SK-N-SH treated with all-trans-retinoic acid at 6 μM for 48 hours (cell line): ENCODE measurements around the gene PDCD4.

Source experiments
- ATAC-seq: fragments of 200-7000 bp; cut with Tn5 transposase; 3 replicates; pipeline ENCODE4 v1.9.1; 2020; ENCODE audit warnings: mild to moderate bottlenecking, moderate library complexity
- ARNTL ChIP-seq: fragments of 450-650 bp; formaldehyde crosslinking; IDR thresholded peaks from 2 replicates; pipeline ENCODE4 v1.5.0; 2020; ENCODE audit warnings: low read depth, mild to moderate bottlenecking, moderate library complexity, borderline replicate concordance
- BACH2 ChIP-seq: fragments of 250-450 bp; sonication (Bioruptor Pico); IDR thresholded peaks from 2 replicates; pipeline ENCODE4 v1.9.0; 2021; ENCODE audit warnings: mild to moderate bottlenecking, borderline replicate concordance
- CSDC2 ChIP-seq: fragments of 250-450 bp; sonication (Bioruptor Pico); IDR thresholded peaks from 2 replicates; pipeline ENCODE4 v1.5.0; 2020; ENCODE audit warnings: mild to moderate bottlenecking, moderate library complexity
- ESRRG ChIP-seq: fragments of 250-450 bp; sonication (Bioruptor Pico); IDR thresholded peaks from 2 replicates; pipeline ENCODE4 v1.6.1; 2021; ENCODE audit warnings: mild to moderate bottlenecking
- GLIS3 ChIP-seq: fragments of 250-450 bp; sonication (Bioruptor Pico); IDR thresholded peaks from 2 replicates; pipeline ENCODE4 v1.5.0; 2020; ENCODE audit warnings: mild to moderate bottlenecking, moderate library complexity
- ISL1 ChIP-seq: fragments of 250-450 bp; sonication (Bioruptor Pico); IDR thresholded peaks from 2 replicates; pipeline ENCODE4 v2.1.2; 2022; ENCODE audit warnings: mild to moderate bottlenecking, moderate library complexity
- OSR1 ChIP-seq: fragments of 250-450 bp; sonication (Bioruptor Pico); IDR thresholded peaks from 2 replicates; pipeline ENCODE4 v1.8.0; 2022; ENCODE audit warnings: moderate library complexity, mild to moderate bottlenecking, inconsistent platforms
- RARB ChIP-seq: fragments of 250-450 bp; sonication (Bioruptor Pico); IDR thresholded peaks from 2 replicates; pipeline ENCODE4 v1.8.0; 2021; ENCODE audit warnings: mild to moderate bottlenecking, moderate library complexity
- SNAI2 ChIP-seq: fragments of 250-450 bp; sonication (Bioruptor Pico); IDR thresholded peaks from 2 replicates; pipeline ENCODE4 v1.5.0; 2020; ENCODE audit warnings: mild to moderate bottlenecking, moderate library complexity
- TCF4 ChIP-seq: fragments of 250-450 bp; sonication (Bioruptor Pico); IDR thresholded peaks from 2 replicates; pipeline ENCODE4 v1.8.0; 2021; ENCODE audit warnings: mild to moderate bottlenecking, moderate library complexity, borderline replicate concordance
- TOX ChIP-seq: fragments of 250-450 bp; sonication (Bioruptor Pico); IDR thresholded peaks from 2 replicates; pipeline ENCODE4 v1.8.0; 2021; ENCODE audit warnings: mild to moderate bottlenecking, moderate library complexity, borderline replicate concordance
- ZC3H10 ChIP-seq: fragments of 250-450 bp; sonication (Bioruptor Pico); IDR thresholded peaks from 2 replicates; pipeline ENCODE4 v1.5.1; 2021; ENCODE audit warnings: mild to moderate bottlenecking, moderate library complexity
- ZFP3 ChIP-seq: fragments of 250-450 bp; sonication (Bioruptor Pico); IDR thresholded peaks from 2 replicates; pipeline ENCODE4 v1.5.0; 2020; ENCODE audit warnings: mild to moderate bottlenecking, moderate library complexity
- ZNF565 ChIP-seq: fragments of 450-650 bp; formaldehyde crosslinking; conservative IDR thresholded peaks from 2 replicates; pipeline ENCODE4 v1.5.0; 2020; ENCODE audit warnings: low read depth, mild to moderate bottlenecking, moderate library complexity
- ZNF70 ChIP-seq: fragments of 450-650 bp; formaldehyde crosslinking; IDR thresholded peaks from 2 replicates; pipeline ENCODE4 v1.5.0; 2020; ENCODE audit warnings: mild to moderate bottlenecking, moderate library complexity
- TF ChIP-seq, protein P1 (sequence below): fragments of 250-450 bp; sonication (Bioruptor Pico); IDR thresholded peaks from 2 replicates; pipeline ENCODE4 v1.8.0; 2020; ENCODE audit warnings: mild to moderate bottlenecking, moderate library complexity, borderline replicate concordance
- TF ChIP-seq, protein P2 (sequence below): fragments of 250-450 bp; sonication (Bioruptor Pico); IDR thresholded peaks from 2 replicates; pipeline ENCODE4 v1.8.0; 2021; ENCODE audit warnings: low read depth, mild to moderate bottlenecking, moderate library complexity, borderline replicate concordance
- TF ChIP-seq, protein P3 (sequence below): fragments of 250-450 bp; sonication (Bioruptor Pico); IDR thresholded peaks from 2 replicates; pipeline ENCODE4 v1.5.1; 2021; ENCODE audit warnings: mild to moderate bottlenecking, moderate library complexity
- TF ChIP-seq, protein P4 (sequence below): fragments of 250-450 bp; sonication (Bioruptor Pico); IDR thresholded peaks from 2 replicates; pipeline ENCODE4 v1.5.1; 2020; ENCODE audit warnings: low read depth, mild to moderate bottlenecking, moderate library complexity
- TF ChIP-seq, protein P5 (sequence below): fragments of 250-450 bp; sonication (Bioruptor Pico); IDR thresholded peaks from 2 replicates; pipeline ENCODE4 v1.5.0; 2020; ENCODE audit warnings: mild to moderate bottlenecking, moderate library complexity

Gene PDCD4

DNA sequence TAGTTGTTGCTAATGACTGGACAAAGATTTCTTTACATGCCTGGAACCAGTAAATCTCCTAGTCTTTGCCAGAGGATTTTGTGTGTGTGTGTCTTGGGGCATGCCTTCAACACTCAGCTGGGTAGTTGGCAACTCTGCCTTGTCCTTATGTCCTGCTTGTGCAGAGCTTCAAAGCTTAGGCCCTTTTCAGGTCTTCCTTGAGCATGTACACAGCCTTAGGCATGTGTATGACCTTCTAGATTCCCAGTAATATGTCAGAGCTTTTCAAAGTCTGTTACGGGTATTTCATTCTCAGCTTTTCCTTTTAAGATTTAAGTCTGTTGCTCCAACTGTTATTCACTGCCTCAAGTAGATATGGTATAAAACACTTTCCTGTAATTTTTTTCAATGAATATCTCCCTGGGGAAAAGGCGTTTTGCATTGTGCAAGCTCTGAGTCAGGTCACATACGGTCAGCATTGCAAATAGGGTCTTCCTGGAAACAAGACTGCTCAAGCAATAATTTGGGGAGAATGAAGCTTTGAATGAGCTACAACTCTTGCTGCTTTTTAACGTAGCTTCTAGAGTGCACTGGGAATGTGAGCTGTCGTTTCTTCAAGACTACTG lies 73.2 kb downstream of the PDCD4 start:
- TF ChIP-seq, protein P1, sequence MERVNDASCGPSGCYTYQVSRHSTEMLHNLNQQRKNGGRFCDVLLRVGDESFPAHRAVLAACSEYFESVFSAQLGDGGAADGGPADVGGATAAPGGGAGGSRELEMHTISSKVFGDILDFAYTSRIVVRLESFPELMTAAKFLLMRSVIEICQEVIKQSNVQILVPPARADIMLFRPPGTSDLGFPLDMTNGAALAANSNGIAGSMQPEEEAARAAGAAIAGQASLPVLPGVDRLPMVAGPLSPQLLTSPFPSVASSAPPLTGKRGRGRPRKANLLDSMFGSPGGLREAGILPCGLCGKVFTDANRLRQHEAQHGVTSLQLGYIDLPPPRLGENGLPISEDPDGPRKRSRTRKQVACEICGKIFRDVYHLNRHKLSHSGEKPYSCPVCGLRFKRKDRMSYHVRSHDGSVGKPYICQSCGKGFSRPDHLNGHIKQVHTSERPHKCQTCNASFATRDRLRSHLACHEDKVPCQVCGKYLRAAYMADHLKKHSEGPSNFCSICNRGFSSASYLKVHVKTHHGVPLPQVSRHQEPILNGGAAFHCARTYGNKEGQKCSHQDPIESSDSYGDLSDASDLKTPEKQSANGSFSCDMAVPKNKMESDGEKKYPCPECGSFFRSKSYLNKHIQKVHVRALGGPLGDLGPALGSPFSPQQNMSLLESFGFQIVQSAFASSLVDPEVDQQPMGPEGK (CRISPR knock-in tag): no peak
- TF ChIP-seq, protein P2, sequence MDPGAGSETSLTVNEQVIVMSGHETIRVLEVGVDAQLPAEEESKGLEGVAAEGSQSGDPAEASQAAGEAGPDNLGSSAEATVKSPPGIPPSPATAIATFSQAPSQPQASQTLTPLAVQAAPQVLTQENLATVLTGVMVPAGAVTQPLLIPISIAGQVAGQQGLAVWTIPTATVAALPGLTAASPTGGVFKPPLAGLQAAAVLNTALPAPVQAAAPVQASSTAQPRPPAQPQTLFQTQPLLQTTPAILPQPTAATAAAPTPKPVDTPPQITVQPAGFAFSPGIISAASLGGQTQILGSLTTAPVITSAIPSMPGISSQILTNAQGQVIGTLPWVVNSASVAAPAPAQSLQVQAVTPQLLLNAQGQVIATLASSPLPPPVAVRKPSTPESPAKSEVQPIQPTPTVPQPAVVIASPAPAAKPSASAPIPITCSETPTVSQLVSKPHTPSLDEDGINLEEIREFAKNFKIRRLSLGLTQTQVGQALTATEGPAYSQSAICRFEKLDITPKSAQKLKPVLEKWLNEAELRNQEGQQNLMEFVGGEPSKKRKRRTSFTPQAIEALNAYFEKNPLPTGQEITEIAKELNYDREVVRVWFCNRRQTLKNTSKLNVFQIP (CRISPR knock-in tag): no peak
- no peak for TF ChIP-seq ISL1
- TF ChIP-seq OSR1 (CRISPR knock-in tag): no peak
- no peak for TF ChIP-seq ZC3H10
- TF ChIP-seq ZNF70 (CRISPR knock-in tag): no peak
- no peak for TF ChIP-seq GLIS3 (CRISPR knock-in tag)
- TF ChIP-seq SNAI2: no peak
- ATAC-seq: no peak

DNA sequence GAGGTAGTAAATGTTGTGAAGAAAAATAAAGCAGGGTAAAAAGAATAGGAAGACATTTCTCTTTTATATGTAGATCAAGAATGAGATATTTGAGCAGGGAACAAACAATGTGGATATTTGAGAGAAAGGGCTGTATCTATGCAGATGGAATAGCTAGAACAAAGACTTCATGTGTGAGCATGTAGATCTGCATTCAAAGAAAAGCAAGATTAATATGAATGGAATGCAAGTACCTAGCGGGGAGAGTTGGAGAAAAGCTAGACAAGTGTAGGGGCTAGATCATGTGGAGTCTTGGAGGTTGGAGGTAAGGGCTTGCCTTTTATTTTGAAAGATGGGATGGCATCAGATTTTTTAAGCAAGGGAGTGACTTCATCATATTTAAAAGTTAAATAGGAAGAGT lies 74.8 kb downstream of the PDCD4 start:
- no peak for ATAC-seq
- TF ChIP-seq ZNF70 (CRISPR knock-in tag) (no peak), CSDC2 (no peak), ZFP3 (CRISPR knock-in tag) (no peak), ZNF565 (CRISPR knock-in tag) (no peak), ESRRG (CRISPR knock-in tag) (no peak), ZC3H10 (no peak), OSR1 (CRISPR knock-in tag) (no peak), ARNTL (CRISPR knock-in tag) (no peak), SNAI2 (no peak)
- TF ChIP-seq, protein P3, sequence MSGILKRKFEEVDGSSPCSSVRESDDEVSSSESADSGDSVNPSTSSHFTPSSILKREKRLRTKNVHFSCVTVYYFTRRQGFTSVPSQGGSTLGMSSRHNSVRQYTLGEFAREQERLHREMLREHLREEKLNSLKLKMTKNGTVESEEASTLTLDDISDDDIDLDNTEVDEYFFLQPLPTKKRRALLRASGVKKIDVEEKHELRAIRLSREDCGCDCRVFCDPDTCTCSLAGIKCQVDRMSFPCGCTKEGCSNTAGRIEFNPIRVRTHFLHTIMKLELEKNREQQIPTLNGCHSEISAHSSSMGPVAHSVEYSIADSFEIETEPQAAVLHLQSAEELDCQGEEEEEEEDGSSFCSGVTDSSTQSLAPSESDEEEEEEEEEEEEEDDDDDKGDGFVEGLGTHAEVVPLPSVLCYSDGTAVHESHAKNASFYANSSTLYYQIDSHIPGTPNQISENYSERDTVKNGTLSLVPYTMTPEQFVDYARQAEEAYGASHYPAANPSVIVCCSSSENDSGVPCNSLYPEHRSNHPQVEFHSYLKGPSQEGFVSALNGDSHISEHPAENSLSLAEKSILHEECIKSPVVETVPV (CRISPR knock-in tag): no peak
- TF ChIP-seq, protein P4, sequence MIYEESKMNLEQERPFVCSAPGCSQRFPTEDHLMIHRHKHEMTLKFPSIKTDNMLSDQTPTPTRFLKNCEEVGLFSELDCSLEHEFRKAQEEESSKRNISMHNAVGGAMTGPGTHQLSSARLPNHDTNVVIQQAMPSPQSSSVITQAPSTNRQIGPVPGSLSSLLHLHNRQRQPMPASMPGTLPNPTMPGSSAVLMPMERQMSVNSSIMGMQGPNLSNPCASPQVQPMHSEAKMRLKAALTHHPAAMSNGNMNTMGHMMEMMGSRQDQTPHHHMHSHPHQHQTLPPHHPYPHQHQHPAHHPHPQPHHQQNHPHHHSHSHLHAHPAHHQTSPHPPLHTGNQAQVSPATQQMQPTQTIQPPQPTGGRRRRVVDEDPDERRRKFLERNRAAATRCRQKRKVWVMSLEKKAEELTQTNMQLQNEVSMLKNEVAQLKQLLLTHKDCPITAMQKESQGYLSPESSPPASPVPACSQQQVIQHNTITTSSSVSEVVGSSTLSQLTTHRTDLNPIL (CRISPR knock-in tag): no peak
- TF ChIP-seq, protein P1 (CRISPR knock-in tag): no peak

DNA sequence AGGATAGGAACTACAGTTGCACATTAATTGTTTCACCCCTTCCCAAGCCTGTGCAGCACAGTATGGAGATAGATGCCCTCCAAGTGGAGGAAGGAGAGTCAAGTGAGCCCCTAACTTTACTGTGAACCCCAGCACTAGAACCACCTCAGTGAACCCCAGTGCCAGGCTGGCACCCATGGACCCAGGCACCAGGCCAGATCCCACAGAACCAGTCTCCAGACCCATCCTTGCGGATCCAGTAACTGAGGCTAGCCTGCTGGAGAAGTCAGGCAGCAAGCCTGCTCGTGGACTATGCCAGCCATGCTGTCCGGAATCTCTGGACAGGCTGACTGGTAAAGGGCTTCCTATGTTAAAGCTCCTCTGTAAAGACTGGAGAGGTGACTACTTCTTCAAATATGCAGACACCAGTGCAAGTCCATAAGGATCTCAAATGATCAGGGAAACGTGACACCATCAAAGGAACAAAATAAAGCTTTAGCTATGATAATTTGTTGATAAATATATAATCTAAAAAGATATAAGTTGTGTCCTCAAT lies 75.4 kb downstream of the PDCD4 start:
- TF ChIP-seq BACH2 (no peak), TOX (CRISPR knock-in tag) (no peak), TCF4 (CRISPR knock-in tag) (no peak), RARB (CRISPR knock-in tag) (no peak), GLIS3 (CRISPR knock-in tag) (no peak), ZNF70 (CRISPR knock-in tag) (no peak), SNAI2 (no peak), ESRRG (CRISPR knock-in tag) (no peak), OSR1 (CRISPR knock-in tag) (no peak)
- TF ChIP-seq, protein P5, sequence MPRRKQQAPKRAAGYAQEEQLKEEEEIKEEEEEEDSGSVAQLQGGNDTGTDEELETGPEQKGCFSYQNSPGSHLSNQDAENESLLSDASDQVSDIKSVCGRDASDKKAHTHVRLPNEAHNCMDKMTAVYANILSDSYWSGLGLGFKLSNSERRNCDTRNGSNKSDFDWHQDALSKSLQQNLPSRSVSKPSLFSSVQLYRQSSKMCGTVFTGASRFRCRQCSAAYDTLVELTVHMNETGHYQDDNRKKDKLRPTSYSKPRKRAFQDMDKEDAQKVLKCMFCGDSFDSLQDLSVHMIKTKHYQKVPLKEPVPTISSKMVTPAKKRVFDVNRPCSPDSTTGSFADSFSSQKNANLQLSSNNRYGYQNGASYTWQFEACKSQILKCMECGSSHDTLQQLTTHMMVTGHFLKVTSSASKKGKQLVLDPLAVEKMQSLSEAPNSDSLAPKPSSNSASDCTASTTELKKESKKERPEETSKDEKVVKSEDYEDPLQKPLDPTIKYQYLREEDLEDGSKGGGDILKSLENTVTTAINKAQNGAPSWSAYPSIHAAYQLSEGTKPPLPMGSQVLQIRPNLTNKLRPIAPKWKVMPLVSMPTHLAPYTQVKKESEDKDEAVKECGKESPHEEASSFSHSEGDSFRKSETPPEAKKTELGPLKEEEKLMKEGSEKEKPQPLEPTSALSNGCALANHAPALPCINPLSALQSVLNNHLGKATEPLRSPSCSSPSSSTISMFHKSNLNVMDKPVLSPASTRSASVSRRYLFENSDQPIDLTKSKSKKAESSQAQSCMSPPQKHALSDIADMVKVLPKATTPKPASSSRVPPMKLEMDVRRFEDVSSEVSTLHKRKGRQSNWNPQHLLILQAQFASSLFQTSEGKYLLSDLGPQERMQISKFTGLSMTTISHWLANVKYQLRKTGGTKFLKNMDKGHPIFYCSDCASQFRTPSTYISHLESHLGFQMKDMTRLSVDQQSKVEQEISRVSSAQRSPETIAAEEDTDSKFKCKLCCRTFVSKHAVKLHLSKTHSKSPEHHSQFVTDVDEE (CRISPR knock-in tag): no peak
- ATAC-seq: no peak
